SU-DHL-6 (cell line): Measurements from ENCODE around the gene LCTL.

Source experiments
- H2AFZ ChIP-seq: fragments of 200-600 bp; sonication (generic); 2 replicates; pipeline ENCODE4 v1.6.1; 2014; ENCODE audit warnings: low read depth, mild to moderate bottlenecking, moderate library complexity, mixed read lengths, antibody characterized with exemption, low read length; ENCODE audit not compliant: severe bottlenecking
- H3F3A ChIP-seq: fragments of 200-600 bp; shearing (Covaris generic); 2 replicates; pipeline ENCODE4 v1.6.0; 2016; ENCODE audit warnings: antibody characterized with exemption, mild to moderate bottlenecking; ENCODE audit not compliant: insufficient read depth
- H3K27ac ChIP-seq: fragments of 200-600 bp; sonication (generic); 2 replicates; pipeline ENCODE4 v1.5.1; 2016; ENCODE audit warnings: low read depth, mild to moderate bottlenecking, low read length, moderate library complexity, mixed read lengths
- H3K27me3 ChIP-seq: fragments of 200-600 bp; sonication (generic), shearing (Covaris generic); 2 replicates; pipeline ENCODE4 v1.6.0; 2014; ENCODE audit warnings: mild to moderate bottlenecking, low read length
- H3K36me3 ChIP-seq: fragments of 200-600 bp; sonication (generic); 2 replicates; pipeline ENCODE4 v1.6.1; 2014; ENCODE audit warnings: mild to moderate bottlenecking, low read length, mixed read lengths
- H3K4me2 ChIP-seq: fragments of 300-600, 200-600 bp; shearing (Covaris generic), sonication (generic); 2 replicates; pipeline ENCODE4 v1.6.0; 2014; ENCODE audit warnings: low read length, low read depth, mild to moderate bottlenecking; ENCODE audit not compliant: poor library complexity, severe bottlenecking
- H3K4me3 ChIP-seq: fragments of 200-600 bp; sonication (generic); 2 replicates; pipeline ENCODE4 v1.5.1; 2014; ENCODE audit warnings: antibody characterized with exemption, low read length, mild to moderate bottlenecking, mixed read lengths; ENCODE audit not compliant: insufficient read depth, poor library complexity, severe bottlenecking
- H3K79me2 ChIP-seq: fragments of 200-600 bp; sonication (generic); 2 replicates; pipeline ENCODE4 v1.6.1; 2014; ENCODE audit warnings: mild to moderate bottlenecking, low read length, moderate library complexity; ENCODE audit not compliant: insufficient read depth
- H3K9ac ChIP-seq: fragments of 200-600 bp; sonication (generic); 2 replicates; pipeline ENCODE4 v1.7.0; 2014; ENCODE audit warnings: mild to moderate bottlenecking, low read length
- H3K9me2 ChIP-seq: fragments of 200-600 bp; sonication (generic); replicated peaks from 2 replicates; pipeline ENCODE4 v1.6.1; 2014; ENCODE audit warnings: low read length; ENCODE audit not compliant: insufficient read depth
- H3K9me3 ChIP-seq: fragments of 200-600 bp; sonication (generic); 2 replicates; pipeline ENCODE4 v1.6.1; 2014; ENCODE audit warnings: low read length, mixed read lengths; ENCODE audit not compliant: insufficient read depth
- H4K20me1 ChIP-seq: fragments of 200-600 bp; sonication (generic); 2 replicates; pipeline ENCODE4 v1.6.1; 2014; ENCODE audit warnings: low read depth, mild to moderate bottlenecking, antibody characterized with exemption, low read length, moderate library complexity, mixed read lengths
- CTCF ChIP-seq: fragments of 200-600 bp; sonication (generic); IDR thresholded peaks from one replicate; pipeline ENCODE4 v1.5.1; 2017; ENCODE audit warnings: antibody characterized with exemption, mild to moderate bottlenecking, low read length, moderate library complexity; ENCODE audit not compliant: insufficient read depth, poor library complexity, severe bottlenecking
- EZH2phosphoT487 ChIP-seq: fragments of 200-600 bp; sonication (generic), shearing (Covaris generic); conservative IDR thresholded peaks from 2 replicates; pipeline ENCODE4 v1.6.1; 2018; ENCODE audit warnings: mild to moderate bottlenecking, antibody characterized with exemption, low read length, moderate library complexity, mixed read lengths

The LCTL gene

GRCh38 chr15:66567897-66568296 lies 2.1 kb upstream of the LCTL start:
- H3K27ac ChIP-seq, result no peak overlapping the region
- H3K9ac ChIP-seq, result no peak overlapping the region
- H3K9me3 ChIP-seq, result no peaks in the 10 kb centered on the region
- H2AFZ ChIP-seq, result no peak overlapping the region
- no peak overlapping the region for H3K4me3 ChIP-seq
- TF ChIP-seq EZH2phosphoT487 (no peak), CTCF (no peak)
- no peaks in the 10 kb centered on the region for H3K9me2 ChIP-seq
- no peaks in the 10 kb centered on the region for H3K27me3 ChIP-seq
- H3K4me2 ChIP-seq, result no peak overlapping the region
- H3K79me2 ChIP-seq, result no peaks in the 10 kb centered on the region
- no peaks in the 10 kb centered on the region for H4K20me1 ChIP-seq
- no peaks in the 10 kb centered on the region for H3K36me3 ChIP-seq
- no peaks in the 10 kb centered on the region for H3F3A ChIP-seq

GRCh38 chr15:66566963-66567531 lies 1.2 kb upstream of the LCTL start:
- H3K79me2 ChIP-seq, result no peaks in the 10 kb centered on the region
- no peaks in the 10 kb centered on the region for H4K20me1 ChIP-seq
- H2AFZ ChIP-seq, result no peak overlapping the region
- no peak overlapping the region for H3K9ac ChIP-seq
- no peaks in the 10 kb centered on the region for H3F3A ChIP-seq
- no peak overlapping the region for H3K4me3 ChIP-seq
- H3K9me3 ChIP-seq, result no peaks in the 10 kb centered on the region
- no peaks in the 10 kb centered on the region for H3K27me3 ChIP-seq
- H3K4me2 ChIP-seq, result no peak overlapping the region
- H3K27ac ChIP-seq, result no peak overlapping the region
- H3K36me3 ChIP-seq, result no peaks in the 10 kb centered on the region
- TF ChIP-seq EZH2phosphoT487 (no peak), CTCF (peak; percentile 68)
- H3K9me2 ChIP-seq, result no peaks in the 10 kb centered on the region

GRCh38 chr15:66565141-66565641 lies 607 bp downstream of the LCTL start:
- H3K9me2 ChIP-seq, result no peaks in the 10 kb centered on the region
- no peaks in the 10 kb centered on the region for H3K9me3 ChIP-seq
- H3K27me3 ChIP-seq, result no peaks in the 10 kb centered on the region
- H3K79me2 ChIP-seq, result no peaks in the 10 kb centered on the region
- no peak overlapping the region for H3K4me3 ChIP-seq
- no peak overlapping the region for H3K4me2 ChIP-seq
- no peaks in the 10 kb centered on the region for H3F3A ChIP-seq
- no peaks in the 10 kb centered on the region for H4K20me1 ChIP-seq
- no peak overlapping the region for H3K27ac ChIP-seq
- no peak overlapping the region for H3K9ac ChIP-seq
- H3K36me3 ChIP-seq, result no peaks in the 10 kb centered on the region
- H2AFZ ChIP-seq, result no peak overlapping the region
- TF ChIP-seq CTCF (no peak), EZH2phosphoT487 (no peak)
